Uterus (tissue), 4 donors: Measurements from ENCODE around the gene RINL. TPM values are rescaled to one million over a fixed set of nuclear protein-coding genes. Genes with fewer than 3 reads are reported as not detected.

Experiments
- DNase-seq, 2 donors: peaks; one replicate each; pipeline ENCODE4 v3.0.0-alpha.2; 2019 to 2020
- H3K27ac ChIP-seq, 2 donors: fragments of 200-600 bp; sonication (generic); 1 replicate in 1 of 2; 2 replicates in 1 of 2; pipeline ENCODE4 v1.5.1; 2016 to 2018
- H3K27me3 ChIP-seq, 2 donors: fragments of 200-600 bp; sonication (generic); one replicate each; pipeline ENCODE4 v1.5.1; 2018 to 2019; ENCODE audit warnings: control low read depth in 1 of 2
- H3K36me3 ChIP-seq, 2 donors: fragments of 200-600 bp; sonication (generic); one replicate each; pipeline ENCODE4 v1.5.1; 2019; ENCODE audit warnings: control low read depth in 1 of 2
- H3K4me1 ChIP-seq, 2 donors: fragments of 200-600 bp; sonication (generic); one replicate each; pipeline ENCODE4 v1.5.1; 2018 to 2019; ENCODE audit warnings: control low read depth in 1 of 2
- H3K4me3 ChIP-seq, 2 donors: fragments of 200-600 bp; sonication (generic); 1 replicate in 1 of 2; 2 replicates in 1 of 2; pipeline ENCODE4 v1.5.1; 2018 to 2019; ENCODE audit warnings: mild to moderate bottlenecking in 1 of 2
- H3K9me3 ChIP-seq, 2 donors: fragments of 200-600 bp; sonication (generic); one replicate each; pipeline ENCODE4 v1.5.1; 2019; ENCODE audit warnings: control low read depth in 1 of 2
- CTCF ChIP-seq, 4 experiments: fragments of 200-600 bp in 2 of 4; fragments of 450-650 bp in 2 of 4; sonication (generic) in 2 of 4; IDR thresholded peaks; one replicate each; pipeline ENCODE4 v1.5.1; 2016 to 2019; ENCODE audit warnings: antibody characterized with exemption in 4 of 4, mild to moderate bottlenecking in 2 of 4, moderate library complexity in 1 of 4
- POLR2A ChIP-seq, 2 donors: fragments of 450-650 bp; IDR thresholded peaks; one replicate each; pipeline ENCODE4 v1.6.1; 2016; ENCODE audit warnings: antibody characterized with exemption in 2 of 2, mild to moderate bottlenecking in 1 of 2, moderate library complexity in 1 of 2
- intact Hi-C: fragments of 100-400 bp; cut with DNase I; formaldehyde crosslinking; loops from one replicate; pipeline ENCODE4 v1.15.1; 2023; ENCODE audit warnings: low total_unique reads
- total RNA-seq, 4 donors: library from RNA; depleted of rRNA in 3 of 4; stranded (reverse); fragments of >200 nt in 3 of 4; gene quantifications; one replicate each; pipeline versions ENCODE4 v1.1.0 to v1.2.4, GENCODE V29; 2014 to 2023
- donor health status: DM: yes; HTN: yes; CAD: no.

Gene RINL
- total RNA-seq, 4 donors from 2014 or later, result 3.3 to 308 (median 5.0) TPM

- Histone ChIP-seq H3K36me3 (no peaks in the 10 kb centered on the region), H3K4me3 (no peak overlapping the region), H3K9me3 (no peaks in the 10 kb centered on the region), H3K27me3 (peaks cover 0 to 11% of the 10 kb centered on the region in 2 donors), H3K4me1 (no peaks in the 10 kb centered on the region), H3K27ac (no peak overlapping the region)
- intact Hi-C loops, result no loop called here
- DNase-seq, result no peak
- no peak for TF ChIP-seq CTCF (IDR thresholded peaks at IDR 0.05)
- no peak for TF ChIP-seq POLR2A (IDR thresholded peaks at IDR 0.05)
Observed at GRCh38 chr19:38908911-38909310, 30.8 kb upstream of the RINL start.

GRCh38 chr19:38907670-38908069 is 29.6 kb upstream of the RINL start:
- Histone ChIP-seq H3K9me3 (no peaks in the 10 kb centered on the region), H3K4me3 (no peak overlapping the region), H3K36me3 (no peaks in the 10 kb centered on the region), H3K27me3 (peaks cover 0 to 11% of the 10 kb centered on the region in 2 donors), H3K4me1 (no peaks in the 10 kb centered on the region), H3K27ac (no peak overlapping the region)
- no peak for DNase-seq
- no peak for TF ChIP-seq POLR2A (IDR thresholded peaks at IDR 0.05)
- TF ChIP-seq CTCF (IDR thresholded peaks at IDR 0.05), result no peak
- intact Hi-C loops, result no loop called here

GRCh38 chr19:38907227-38907626 is 29.2 kb upstream of the RINL start:
- Histone ChIP-seq H3K4me3 (no peak overlapping the region), H3K27ac (no peak overlapping the region), H3K27me3 (peaks cover 0 to 11% of the 10 kb centered on the region in 2 donors), H3K4me1 (no peaks in the 10 kb centered on the region), H3K9me3 (no peaks in the 10 kb centered on the region), H3K36me3 (no peaks in the 10 kb centered on the region)
- TF ChIP-seq CTCF (IDR thresholded peaks at IDR 0.05) (no peak), POLR2A (IDR thresholded peaks at IDR 0.05) (no peak)
- intact Hi-C loops, result no loop called here
- DNase-seq, result no peak

- intact Hi-C loops, result no loop called here
Observed at GRCh38 chr19:38905620-38906019, 27.5 kb upstream of the RINL start.

More at GRCh38 chr19:38905620-38906019, 27.5 kb upstream of the RINL start:
- Histone ChIP-seq H3K36me3 (no peaks in the 10 kb centered on the region), H3K4me1 (no peaks in the 10 kb centered on the region), H3K9me3 (no peaks in the 10 kb centered on the region), H3K27ac (no peak overlapping the region), H3K4me3 (no peak overlapping the region), H3K27me3 (no peaks in the 10 kb centered on the region)
- DNase-seq, result no peak
- TF ChIP-seq CTCF (IDR thresholded peaks at IDR 0.05) (no peak), POLR2A (IDR thresholded peaks at IDR 0.05) (no peak)
